Esophagus squamous epithelium (tissue), 5 donors: ENCODE results near the gene MESD. TPM values are rescaled to one million over a fixed set of nuclear protein-coding genes. Genes with fewer than 3 reads are reported as not detected.

Experiments used
- DNase-seq: peaks from one replicate; lab custom pipeline; 2025; lab: John Stamatoyannopoulos, UW
- H3K27ac ChIP-seq, 4 donors: fragments of 200-600 bp; sonication (generic); one replicate each; pipeline ENCODE4 v1.5.1; 2016 to 2019; ENCODE audit warnings: mild to moderate bottlenecking in 1 of 4
- H3K27me3 ChIP-seq, 4 donors: fragments of 200-600 bp; sonication (generic); 1 replicate in 3 of 4; 2 replicates in 1 of 4; pipeline versions ENCODE4 v1.5.1 to v1.6.0; 2017 to 2021; ENCODE audit warnings: antibody characterized with exemption in 1 of 4
- H3K36me3 ChIP-seq, 3 donors: fragments of 200-600 bp; sonication (generic); one replicate each; pipeline ENCODE4 v1.5.1; 2016 to 2019
- H3K4me1 ChIP-seq, 3 donors: fragments of 200-600 bp; sonication (generic); one replicate each; pipeline ENCODE4 v1.5.1; 2017 to 2019
- H3K4me3 ChIP-seq, 4 donors: fragments of 200-600 bp; sonication (generic); 1 replicate in 3 of 4; 2 replicates in 1 of 4; pipeline ENCODE4 v1.5.1; 2016 to 2019; ENCODE audit warnings: mild to moderate bottlenecking in 2 of 4, moderate library complexity in 1 of 4
- H3K9me3 ChIP-seq, 3 donors: fragments of 200-600 bp; sonication (generic); one replicate each; pipeline ENCODE4 v1.5.1; 2016 to 2019
- CTCF ChIP-seq, 6 experiments: fragments of 450-650 bp in 4 of 6; fragments of 200-600 bp in 2 of 6; sonication (generic) in 2 of 6; IDR thresholded peaks; one replicate each; pipeline ENCODE4 v1.5.1; 2016 to 2019; ENCODE audit warnings: antibody characterized with exemption in 6 of 6, mild to moderate bottlenecking in 4 of 6, moderate library complexity in 4 of 6
- POLR2A ChIP-seq, 4 donors: fragments of 450-650 bp; IDR thresholded peaks; one replicate each; pipeline ENCODE4 v1.6.1; 2017; ENCODE audit warnings: antibody characterized with exemption in 4 of 4, mild to moderate bottlenecking in 4 of 4, moderate library complexity in 3 of 4
- WGBS, 2 donors: methylation state at CpG; one replicate each; pipeline ENCODE4 v1.1.5; 2018; 5-methylcytosine and 5-hydroxymethylcytosine counted together
- intact Hi-C: fragments of 100-400 bp; cut with DNase I; formaldehyde crosslinking; loops from one replicate; pipeline ENCODE4 v1.15.0; 2022
- total RNA-seq, 4 donors: library from RNA; depleted of rRNA; stranded (reverse); fragments of >200 nt; gene quantifications; one replicate each; pipeline ENCODE4 v1.1.0, GENCODE V29; 2016
- donor health status: DM: yes; HTN: yes; CAD: no.

Gene MESD
- total RNA-seq, 4 donors from 2014 or later, result 13.8 to 25.4 (median 19.1) TPM

- WGBS, 2 donors, result 93 to 100% methylated on average over 2 to 7 of the region's 13 CpGs
- Histone ChIP-seq H3K27ac (no peak overlapping the region), H3K27me3 (no peaks in the 10 kb centered on the region), H3K9me3 (no peaks in the 10 kb centered on the region), H3K4me1 (peaks cover 0 to 6% (median 2%) of the 10 kb centered on the region in 3 donors), H3K36me3 (peaks cover 7 to 94% (median 31%) of the 10 kb centered on the region in 3 donors), H3K4me3 (no peak overlapping the region)
- TF ChIP-seq POLR2A (IDR thresholded peaks at IDR 0.05) (no peak), CTCF (IDR thresholded peaks at IDR 0.05) (no peak)
- intact Hi-C loops, result no loop called here
- no peak for DNase-seq
These were observed 40.8 kb downstream of the MESD start for GRCh38 chr15:80948651-80949292.

GRCh38 chr15:80946576-80946975 is 43.0 kb downstream of the MESD start:
- peaks cover 7 to 100% (median 36%) of the 10 kb centered on the region in 3 donors for H3K36me3 ChIP-seq
- DNase-seq, result no peak
- no peak overlapping the region for H3K27ac ChIP-seq
- H3K9me3 ChIP-seq, result no peaks in the 10 kb centered on the region
- 76 to 93% methylated on average over 6 to 7 of the region's 8 CpGs for WGBS, 2 donors
- H3K4me3 ChIP-seq, result no peak overlapping the region
- H3K27me3 ChIP-seq, result no peaks in the 10 kb centered on the region
- TF ChIP-seq POLR2A (IDR thresholded peaks at IDR 0.05), result no peak
- TF ChIP-seq CTCF (IDR thresholded peaks at IDR 0.05), result no peak
- intact Hi-C loops, result no loop called here
- no peaks in the 10 kb centered on the region for H3K4me1 ChIP-seq

- H3K4me3 ChIP-seq, result no peak overlapping the region
- H3K27me3 ChIP-seq, result no peaks in the 10 kb centered on the region
- intact Hi-C loops, result no loop called here
- DNase-seq, result no peak
- no peak for TF ChIP-seq CTCF (IDR thresholded peaks at IDR 0.05)
- no peak for TF ChIP-seq POLR2A (IDR thresholded peaks at IDR 0.05)
- no peaks in the 10 kb centered on the region for H3K4me1 ChIP-seq
- H3K9me3 ChIP-seq, result no peaks in the 10 kb centered on the region
- H3K27ac ChIP-seq, result no peak overlapping the region
- H3K36me3 ChIP-seq, result peaks cover 7 to 100% (median 36%) of the 10 kb centered on the region in 3 donors
- WGBS, 2 donors, result 85 to 93% methylated on average over 4 to 5 of the region's 5 CpGs
These were observed 44.0 kb downstream of the MESD start for GRCh38 chr15:80945605-80946004.

GRCh38 chr15:80944818-80945217 is 44.8 kb downstream of the MESD start:
- H3K4me1 ChIP-seq, result no peaks in the 10 kb centered on the region
- no peak overlapping the region for H3K27ac ChIP-seq
- no peak overlapping the region for H3K4me3 ChIP-seq
- DNase-seq, result no peak
- peaks cover 0 to 98% (median 30%) of the 10 kb centered on the region in 3 donors for H3K36me3 ChIP-seq
- no peak for TF ChIP-seq POLR2A (IDR thresholded peaks at IDR 0.05)
- no peak for TF ChIP-seq CTCF (IDR thresholded peaks at IDR 0.05)
- H3K27me3 ChIP-seq, result no peaks in the 10 kb centered on the region
- WGBS, 2 donors, result 100% methylated on average over 3 of the region's 3 CpGs; no CpG with 5 or more reads in 1 of the 2 donors
- H3K9me3 ChIP-seq, result no peaks in the 10 kb centered on the region
- intact Hi-C loops, result no loop called here

GRCh38 chr15:80942746-80943565 is 46.7 kb downstream of the MESD start:
- Histone ChIP-seq H3K4me1 (no peaks in the 10 kb centered on the region), H3K9me3 (no peaks in the 10 kb centered on the region), H3K36me3 (peaks cover 0 to 95% (median 16%) of the 10 kb centered on the region in 3 donors), H3K27ac (no peak overlapping the region), H3K4me3 (no peak overlapping the region), H3K27me3 (no peaks in the 10 kb centered on the region)
- 79 to 80% methylated on average over 10 to 12 of the region's 16 CpGs for WGBS, 2 donors
- TF ChIP-seq CTCF (IDR thresholded peaks at IDR 0.05), result no peak
- no peak for TF ChIP-seq POLR2A (IDR thresholded peaks at IDR 0.05)
- intact Hi-C loops, result no loop called here
- no peak for DNase-seq
